Gastroesophageal sphincter (tissue), 4 donors: Measurements from ENCODE around the gene R3HDML. TPM values are rescaled to one million over a fixed set of nuclear protein-coding genes. Genes with fewer than 3 reads are reported as not detected.

Experiments used
- ATAC-seq: fragments of 150-250 bp; one replicate; pipeline ENCODE4 v1.9.1; 2016; ENCODE audit warnings: mild to moderate bottlenecking, moderate library complexity
- H3K27ac ChIP-seq, 4 donors: fragments of 200-600 bp; sonication (generic) in 3 of 4; 1 replicate in 3 of 4; 2 replicates in 1 of 4; pipeline ENCODE4 v1.5.1; 2016 to 2019
- H3K27me3 ChIP-seq: fragments of 200-600 bp; sonication (generic); one replicate; pipeline ENCODE4 v1.5.1; 2019
- H3K36me3 ChIP-seq, 2 donors: fragments of 200-600 bp; sonication (generic); one replicate each; pipeline ENCODE4 v1.5.1; 2019; ENCODE audit warnings: control low read depth in 1 of 2
- H3K4me1 ChIP-seq, 3 donors: fragments of 200-600 bp; sonication (generic); 1 replicate in 2 of 3; 2 replicates in 1 of 3; pipeline ENCODE4 v1.5.1; 2016 to 2019; ENCODE audit warnings: control low read depth in 2 of 3
- H3K4me3 ChIP-seq, 2 donors: fragments of 200-600 bp; sonication (generic); one replicate each; pipeline ENCODE4 v1.5.1; 2019; ENCODE audit warnings: mild to moderate bottlenecking in 1 of 2, moderate library complexity in 1 of 2
- H3K9me3 ChIP-seq, 3 donors: fragments of 200-600 bp; sonication (generic); one replicate each; pipeline ENCODE4 v1.5.1; 2017 to 2019; ENCODE audit warnings: control low read depth in 2 of 3
- CTCF ChIP-seq, 4 experiments: fragments of 200-600 bp in 2 of 4; fragments of 450-650 bp in 2 of 4; sonication (generic) in 1 of 4; IDR thresholded peaks; one replicate each; pipeline ENCODE4 v1.5.1; 2017 to 2019; ENCODE audit warnings: antibody characterized with exemption in 4 of 4, mild to moderate bottlenecking in 2 of 4, moderate library complexity in 2 of 4
- EP300 ChIP-seq: sonication (generic); formaldehyde crosslinking; IDR thresholded peaks from one replicate; pipeline ENCODE4 v1.6.1; 2017; ENCODE audit warnings: antibody characterized with exemption, mild to moderate bottlenecking
- POLR2A ChIP-seq, 2 donors: fragments of 450-650 bp; IDR thresholded peaks; one replicate each; pipeline ENCODE4 v1.6.1; 2017; ENCODE audit warnings: antibody characterized with exemption in 2 of 2, mild to moderate bottlenecking in 2 of 2, moderate library complexity in 1 of 2
- POLR2AphosphoS5 ChIP-seq: sonication (generic); formaldehyde crosslinking; IDR thresholded peaks from one replicate; pipeline ENCODE4 v1.6.1; 2017; ENCODE audit warnings: antibody characterized with exemption
- WGBS, 2 donors: methylation state at CpG; one replicate each; pipeline ENCODE4 v1.1.5; 2018; ENCODE audit warnings: low coverage in 1 of 2; 5-methylcytosine and 5-hydroxymethylcytosine counted together
- total RNA-seq, 4 donors: library from RNA; depleted of rRNA; stranded (reverse); fragments of >200 nt; gene quantifications; one replicate each; pipeline ENCODE4 v1.1.0, GENCODE V29; 2016

Gene R3HDML
- total RNA-seq, 4 donors from 2014 or later = not detected

GRCh38 chr20:44395461-44396340, 58.9 kb downstream of the R3HDML start:
- Histone ChIP-seq H3K9me3 (no peaks in the 10 kb centered on the region), H3K4me1 (no peaks in the 10 kb centered on the region), H3K36me3 (no peaks in the 10 kb centered on the region), H3K27me3 (peaks cover 36% of the 10 kb centered on the region), H3K27ac (no peak overlapping the region), H3K4me3 (no peak overlapping the region)
- TF ChIP-seq POLR2A (IDR thresholded peaks at IDR 0.05) (no peak), CTCF (IDR thresholded peaks at IDR 0.05) (no peak), POLR2AphosphoS5 (no peak), EP300 (no peak)
- ATAC-seq = no peak
- WGBS, 2 donors = 59 to 62% methylated on average over 5 to 6 of the region's 11 CpGs

GRCh38 chr20:44396369-44397130, 59.7 kb downstream of the R3HDML start:
- Histone ChIP-seq H3K4me3 (no peak overlapping the region), H3K9me3 (no peaks in the 10 kb centered on the region), H3K4me1 (no peaks in the 10 kb centered on the region), H3K27me3 (peaks cover 42% of the 10 kb centered on the region), H3K36me3 (no peaks in the 10 kb centered on the region), H3K27ac (no peak overlapping the region)
- TF ChIP-seq EP300 = no peak
- no peak for TF ChIP-seq POLR2A (IDR thresholded peaks at IDR 0.05)
- no peak for TF ChIP-seq CTCF (IDR thresholded peaks at IDR 0.05)
- no peak for TF ChIP-seq POLR2AphosphoS5
- WGBS, 2 donors = 33 to 55% methylated on average over 6 to 7 of the region's 8 CpGs
- no peak for ATAC-seq

GRCh38 chr20:44398335-44398734, 61.5 kb downstream of the R3HDML start:
- Histone ChIP-seq H3K9me3 (no peaks in the 10 kb centered on the region), H3K4me1 (no peaks in the 10 kb centered on the region), H3K4me3 (no peak overlapping the region), H3K36me3 (no peaks in the 10 kb centered on the region), H3K27me3 (peaks cover 55% of the 10 kb centered on the region), H3K27ac (no peak overlapping the region)
- WGBS, 2 donors = 65 to 67% methylated on average over 2 of the region's 2 CpGs
- ATAC-seq = no peak
- TF ChIP-seq POLR2A (IDR thresholded peaks at IDR 0.05) (no peak), POLR2AphosphoS5 (no peak), EP300 (no peak), CTCF (IDR thresholded peaks at IDR 0.05) (no peak)

- no peaks in the 10 kb centered on the region for H3K9me3 ChIP-seq
- H3K36me3 ChIP-seq = no peaks in the 10 kb centered on the region
- H3K4me1 ChIP-seq = no peaks in the 10 kb centered on the region
- 72 to 82% methylated on average over 2 to 3 of the region's 3 CpGs for WGBS, 2 donors
- no peak overlapping the region for H3K4me3 ChIP-seq
- peaks cover 55% of the 10 kb centered on the region for H3K27me3 ChIP-seq
- no peak overlapping the region for H3K27ac ChIP-seq
- ATAC-seq = no peak
- TF ChIP-seq EP300 = no peak
- TF ChIP-seq POLR2A (IDR thresholded peaks at IDR 0.05) = no peak
- TF ChIP-seq CTCF (IDR thresholded peaks at IDR 0.05) = no peak
- TF ChIP-seq POLR2AphosphoS5 = no peak
Observed at GRCh38 chr20:44399446-44399845, 62.6 kb downstream of the R3HDML start.

GRCh38 chr20:44400671-44400969, 63.8 kb downstream of the R3HDML start:
- H3K4me3 ChIP-seq = no peak overlapping the region
- no peaks in the 10 kb centered on the region for H3K4me1 ChIP-seq
- no peak for TF ChIP-seq CTCF (IDR thresholded peaks at IDR 0.05)
- no peak for TF ChIP-seq POLR2A (IDR thresholded peaks at IDR 0.05)
- no peak for TF ChIP-seq EP300
- no peak for TF ChIP-seq POLR2AphosphoS5
- H3K27me3 ChIP-seq = peaks cover 48% of the 10 kb centered on the region
- ATAC-seq = no peak
- 67 to 80% methylated on average over 1 to 5 of the region's 5 CpGs for WGBS, 2 donors
- no peaks in the 10 kb centered on the region for H3K9me3 ChIP-seq
- no peaks in the 10 kb centered on the region for H3K36me3 ChIP-seq
- no peak overlapping the region for H3K27ac ChIP-seq
